ENCODE results near the gene THAP9.
A peak's percentile ranks its signal among the peaks of the same experiment; 100 is the strongest.
"Not testable (repeated sequence)": the region's sequence is repeated elsewhere in the genome, so short reads cannot be mapped to it uniquely, and the experiment has no call there.

Gene THAP9

DNA sequence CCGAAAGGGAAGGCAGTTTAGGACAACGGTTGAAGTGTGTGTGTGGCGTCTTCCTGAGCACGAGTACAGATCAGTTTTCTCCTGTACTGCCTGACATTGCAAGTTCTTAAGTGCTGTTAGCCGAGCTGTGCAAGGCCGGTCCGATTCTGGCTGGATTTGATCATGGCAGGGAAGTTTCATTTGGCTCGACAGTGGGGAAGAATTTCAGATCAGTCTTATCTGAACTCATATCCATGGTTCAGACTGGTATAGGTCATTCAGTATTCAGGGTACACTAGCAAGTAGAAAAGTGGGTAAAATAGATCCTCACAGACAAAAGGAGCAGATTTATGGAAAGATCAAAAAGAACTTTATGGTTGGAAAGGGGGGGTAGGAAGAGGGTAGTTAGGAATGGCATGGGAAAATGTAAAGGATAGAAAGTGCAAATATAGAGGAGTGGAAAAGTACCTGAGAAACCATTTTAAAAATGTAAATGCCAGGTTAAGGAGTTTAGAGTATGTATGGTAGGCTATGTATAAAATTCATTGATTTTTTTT is 716 bp downstream of the THAP9 start:
- Mint-ChIP-seq H3K4me3 (no peak overlapping the region), H3K9me3 (no peaks in the 10 kb centered on the region), H3K27me3 (no peaks in the 10 kb centered on the region), H3K4me1 (peaks cover 13% of the 10 kb centered on the region), H3K27ac (ENCODE audit: low read depth) (no peak overlapping the region), H3K36me3 (ENCODE audit: insufficient read depth) (peaks cover 12% of the 10 kb centered on the region)
- no peak for DNase-seq (ENCODE audit: low spot score in 2 of 2)
- ATAC-seq (replicated peaks; ENCODE audit: extremely low read depth, poor library complexity, severe bottlenecking): no peak

DNA sequence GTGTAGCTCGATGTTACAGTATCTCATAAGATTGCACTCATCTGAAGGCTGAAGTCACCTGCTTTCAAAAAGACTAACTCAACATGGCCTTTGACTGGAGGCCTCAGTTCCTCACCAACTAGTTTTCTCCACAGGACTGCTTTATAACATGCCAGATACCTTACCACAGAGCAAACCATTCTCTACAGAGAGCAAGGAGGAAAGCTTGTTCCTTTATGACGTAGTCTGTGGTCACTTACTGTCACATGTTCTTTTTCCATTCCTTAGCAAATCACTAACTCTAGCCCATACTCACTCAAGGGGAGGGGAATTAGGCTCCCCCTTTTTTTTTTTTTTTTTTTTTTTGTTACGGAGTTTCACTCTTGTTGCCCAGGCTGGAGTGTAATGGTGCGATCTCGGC is 3.2 kb downstream of the THAP9 start:
- Mint-ChIP-seq H3K4me1 (peaks cover 6% of the 10 kb centered on the region), H3K36me3 (ENCODE audit: insufficient read depth) (peaks cover 2% of the 10 kb centered on the region), H3K4me3 (no peak overlapping the region), H3K9me3 (no peaks in the 10 kb centered on the region), H3K27me3 (no peaks in the 10 kb centered on the region), H3K27ac (ENCODE audit: low read depth) (no peak overlapping the region)
- DNase-seq (ENCODE audit: low spot score in 2 of 2): no peak
- ATAC-seq (replicated peaks; ENCODE audit: extremely low read depth, poor library complexity, severe bottlenecking): no peak

DNA sequence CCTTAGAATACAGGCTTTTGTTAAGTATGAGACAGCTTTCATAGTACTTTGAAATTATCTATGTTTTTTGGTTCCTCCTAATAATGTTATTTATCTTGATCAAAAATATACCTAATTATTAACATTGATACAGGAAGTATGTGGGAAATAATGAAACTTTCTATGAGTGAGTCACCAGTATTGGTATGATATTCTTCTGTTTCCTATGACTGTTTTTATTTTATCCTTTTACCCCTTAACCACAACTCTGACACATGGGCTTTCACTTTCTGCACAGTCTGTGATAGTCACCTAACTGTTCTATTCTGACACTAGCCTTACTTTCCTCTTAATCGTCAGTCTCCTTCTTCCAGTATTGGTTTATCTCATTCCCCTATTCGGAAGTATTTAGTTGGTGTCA is 4.7 kb downstream of the THAP9 start:
- no peaks in the 10 kb centered on the region for H3K27me3 Mint-ChIP-seq
- peaks cover 6% of the 10 kb centered on the region for H3K4me1 Mint-ChIP-seq
- no peak overlapping the region for H3K4me3 Mint-ChIP-seq
- no peaks in the 10 kb centered on the region for H3K9me3 Mint-ChIP-seq
- peaks cover 2% of the 10 kb centered on the region for H3K36me3 Mint-ChIP-seq (ENCODE audit: insufficient read depth)
- DNase-seq (ENCODE audit: low spot score in 2 of 2) (no peak), ATAC-seq (replicated peaks; ENCODE audit: extremely low read depth, poor library complexity, severe bottlenecking) (no peak)
- peak overlapping the region; percentile 45 for H3K27ac Mint-ChIP-seq (ENCODE audit: low read depth)

DNA sequence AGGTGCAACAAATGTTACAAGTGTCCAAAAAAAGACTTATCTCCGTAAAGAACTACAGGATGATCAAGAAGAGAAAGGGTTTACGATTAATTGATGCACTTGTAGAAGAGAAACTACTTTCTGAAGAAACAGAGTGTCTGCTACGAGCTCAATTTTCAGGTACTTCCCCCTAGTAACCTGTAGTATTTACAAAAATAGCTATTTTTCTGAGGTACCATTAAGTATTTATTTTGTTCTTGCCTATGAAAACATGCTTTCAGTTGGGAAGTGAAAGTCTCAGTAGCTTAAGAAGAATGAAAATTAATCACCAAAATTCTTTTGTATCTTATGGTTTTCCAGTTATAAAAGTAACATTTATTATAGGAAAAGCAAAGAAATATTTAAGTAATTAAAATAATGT is 5.9 kb downstream of the THAP9 start:
- ATAC-seq (replicated peaks; ENCODE audit: extremely low read depth, poor library complexity, severe bottlenecking): no peak
- no peak overlapping the region for H3K4me3 Mint-ChIP-seq
- no peaks in the 10 kb centered on the region for H3K27me3 Mint-ChIP-seq
- no peaks in the 10 kb centered on the region for H3K9me3 Mint-ChIP-seq
- H3K4me1 Mint-ChIP-seq: peaks cover 6% of the 10 kb centered on the region
- H3K27ac Mint-ChIP-seq (ENCODE audit: low read depth): no peak overlapping the region
- DNase-seq (ENCODE audit: low spot score in 2 of 2): no peak
- peaks cover 2% of the 10 kb centered on the region for H3K36me3 Mint-ChIP-seq (ENCODE audit: insufficient read depth)

DNA sequence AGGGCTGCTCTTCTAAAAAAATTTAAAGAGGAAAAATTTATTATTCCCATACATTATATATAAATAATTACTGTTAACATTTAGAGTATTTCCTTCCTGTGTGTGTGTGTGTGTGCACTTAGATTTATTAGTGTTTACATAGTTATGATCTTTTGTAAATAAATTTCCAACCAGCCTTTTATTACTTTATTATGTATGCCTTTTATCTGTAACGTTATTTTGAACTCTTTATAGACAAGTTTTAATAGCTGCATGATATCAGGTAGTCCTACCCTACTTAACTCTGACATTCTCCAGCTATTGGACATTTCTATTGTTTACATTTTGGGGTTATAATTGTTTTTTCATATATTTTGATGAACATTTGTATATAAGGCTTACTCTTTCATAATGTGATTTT is 8.8 kb downstream of the THAP9 start:
- Mint-ChIP-seq H3K36me3 (ENCODE audit: insufficient read depth) (peaks cover 2% of the 10 kb centered on the region), H3K4me1 (peaks cover 6% of the 10 kb centered on the region), H3K27ac (ENCODE audit: low read depth) (no peak overlapping the region), H3K27me3 (no peaks in the 10 kb centered on the region), H3K9me3 (no peaks in the 10 kb centered on the region), H3K4me3 (no peak overlapping the region)
- no peak for ATAC-seq (replicated peaks; ENCODE audit: extremely low read depth, poor library complexity, severe bottlenecking)
- DNase-seq (ENCODE audit: low spot score in 2 of 2): no peak

DNA sequence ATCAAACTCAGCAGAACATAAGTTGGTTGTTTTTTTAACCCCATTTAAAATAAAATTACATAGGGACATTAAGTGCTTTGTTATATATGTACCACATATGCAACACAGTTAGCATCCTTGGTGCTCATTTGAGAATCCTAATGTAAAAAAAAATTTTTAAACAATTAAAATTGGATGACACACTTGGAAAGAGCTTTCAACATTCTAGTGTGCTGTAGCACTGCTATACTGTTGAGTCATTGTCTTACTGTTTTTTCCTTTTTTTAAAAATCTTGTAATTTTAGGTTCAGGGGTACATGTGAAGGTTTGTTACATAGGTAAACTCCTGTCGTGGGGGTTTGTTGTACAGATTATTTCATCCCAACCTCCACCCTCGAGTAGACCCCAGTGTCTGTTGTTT is 12.8 kb downstream of the THAP9 start:
- Mint-ChIP-seq H3K4me3 (no peak overlapping the region), H3K4me1 (no peaks in the 10 kb centered on the region), H3K36me3 (ENCODE audit: insufficient read depth) (peaks cover 7% of the 10 kb centered on the region), H3K27ac (ENCODE audit: low read depth) (no peak overlapping the region), H3K27me3 (no peaks in the 10 kb centered on the region), H3K9me3 (no peaks in the 10 kb centered on the region)
- DNase-seq (ENCODE audit: low spot score in 2 of 2) (no peak), ATAC-seq (replicated peaks; ENCODE audit: extremely low read depth, poor library complexity, severe bottlenecking) (no peak)

DNA sequence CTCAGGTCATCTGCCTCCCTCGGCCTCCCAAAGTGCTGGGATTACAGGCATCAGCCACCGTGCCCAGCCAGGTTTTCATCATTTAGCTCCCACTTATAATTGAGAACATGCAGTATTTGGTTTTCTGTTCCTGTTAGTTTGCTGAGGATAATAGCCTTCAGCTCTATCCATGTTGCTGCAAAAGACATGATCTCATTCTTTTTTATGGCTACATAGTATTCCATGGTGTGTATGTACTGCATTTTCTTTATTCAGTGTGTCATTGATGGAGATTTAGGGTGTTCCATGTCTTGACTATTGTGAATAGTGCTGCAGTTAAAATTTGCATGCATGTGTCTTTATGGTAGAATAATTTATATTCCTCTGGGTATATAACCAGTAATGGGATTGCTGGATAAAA is 13.4 kb downstream of the THAP9 start:
- H3K27me3 Mint-ChIP-seq; H3K27ac Mint-ChIP-seq (ENCODE audit: low read depth); ATAC-seq (replicated peaks; ENCODE audit: extremely low read depth, poor library complexity, severe bottlenecking); DNase-seq (ENCODE audit: low spot score in 2 of 2); H3K4me1 Mint-ChIP-seq; H3K4me3 Mint-ChIP-seq; H3K36me3 Mint-ChIP-seq (ENCODE audit: insufficient read depth); H3K9me3 Mint-ChIP-seq: not testable (repeated sequence)

DNA sequence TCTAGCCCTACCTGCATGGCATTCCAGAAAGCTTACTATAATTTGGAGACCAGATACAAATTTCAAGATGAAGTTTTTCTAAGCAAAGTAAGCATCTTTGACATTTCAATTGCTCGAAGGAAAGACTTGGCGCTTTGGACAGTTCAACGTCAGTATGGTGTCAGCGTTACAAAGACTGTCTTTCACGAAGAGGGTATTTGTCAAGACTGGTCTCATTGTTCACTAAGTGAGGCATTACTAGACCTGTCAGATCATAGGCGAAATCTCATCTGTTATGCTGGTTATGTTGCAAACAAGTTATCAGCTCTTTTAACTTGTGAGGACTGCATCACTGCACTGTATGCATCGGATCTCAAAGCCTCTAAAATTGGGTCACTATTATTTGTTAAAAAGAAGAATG is 17.6 kb downstream of the THAP9 start:
- peaks cover 7% of the 10 kb centered on the region for H3K36me3 Mint-ChIP-seq (ENCODE audit: insufficient read depth)
- no peak for DNase-seq (ENCODE audit: low spot score in 2 of 2)
- H3K27ac Mint-ChIP-seq (ENCODE audit: low read depth): no peak overlapping the region
- no peaks in the 10 kb centered on the region for H3K4me1 Mint-ChIP-seq
- ATAC-seq (replicated peaks; ENCODE audit: extremely low read depth, poor library complexity, severe bottlenecking): no peak
- H3K4me3 Mint-ChIP-seq: no peak overlapping the region
- H3K27me3 Mint-ChIP-seq: no peaks in the 10 kb centered on the region
- H3K9me3 Mint-ChIP-seq: no peaks in the 10 kb centered on the region

DNA sequence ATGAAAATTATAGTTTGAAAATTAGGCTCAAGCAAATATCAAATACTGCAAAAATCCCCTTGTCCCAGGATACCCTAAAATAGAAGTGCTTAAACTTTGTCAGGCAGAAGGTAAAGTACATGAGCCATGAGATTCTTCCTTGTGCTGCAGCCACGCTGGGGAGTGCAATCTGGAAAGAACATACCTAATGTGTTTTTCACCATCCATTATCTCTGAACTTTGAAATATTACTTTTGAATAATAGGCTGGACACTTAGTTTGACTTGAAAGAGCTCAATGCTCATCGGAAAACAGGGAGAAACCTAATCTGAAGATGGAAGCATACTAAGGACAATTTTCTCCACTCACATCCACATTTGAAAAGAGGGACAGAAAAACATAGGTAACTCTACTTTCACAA is 18.9 kb downstream of the THAP9 start:
- Mint-ChIP-seq H3K27me3 (no peaks in the 10 kb centered on the region), H3K27ac (ENCODE audit: low read depth) (no peak overlapping the region), H3K4me1 (no peaks in the 10 kb centered on the region), H3K36me3 (ENCODE audit: insufficient read depth) (peaks cover 7% of the 10 kb centered on the region), H3K4me3 (no peak overlapping the region), H3K9me3 (no peaks in the 10 kb centered on the region)
- DNase-seq (ENCODE audit: low spot score in 2 of 2) (no peak), ATAC-seq (replicated peaks; ENCODE audit: extremely low read depth, poor library complexity, severe bottlenecking) (no peak)

DNA sequence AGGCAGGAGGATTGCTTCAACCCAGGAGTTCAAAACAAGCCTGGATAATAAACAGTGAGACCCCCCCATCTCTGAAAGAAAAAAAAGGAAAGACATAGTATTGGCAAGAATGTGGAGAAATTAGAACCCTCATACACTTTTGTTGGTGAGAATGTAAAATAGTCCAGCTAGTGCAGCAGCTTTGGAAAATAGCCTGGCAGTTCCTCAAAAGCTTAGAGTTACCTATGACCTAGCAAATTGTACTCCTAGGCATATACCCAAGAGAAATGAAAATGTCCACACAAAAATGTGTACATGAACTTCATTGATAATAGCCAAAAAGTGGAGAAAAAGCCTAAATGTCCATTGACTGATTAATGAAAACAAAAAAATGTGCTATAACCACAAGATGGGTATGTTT is 21.3 kb downstream of the THAP9 start:
- Mint-ChIP-seq H3K27ac (ENCODE audit: low read depth) (no peak overlapping the region), H3K4me1 (no peaks in the 10 kb centered on the region), H3K27me3 (no peaks in the 10 kb centered on the region), H3K4me3 (no peak overlapping the region), H3K36me3 (ENCODE audit: insufficient read depth) (peaks cover 6% of the 10 kb centered on the region), H3K9me3 (no peaks in the 10 kb centered on the region)
- ATAC-seq (replicated peaks; ENCODE audit: extremely low read depth, poor library complexity, severe bottlenecking) (no peak), DNase-seq (ENCODE audit: low spot score in 2 of 2) (no peak)

DNA sequence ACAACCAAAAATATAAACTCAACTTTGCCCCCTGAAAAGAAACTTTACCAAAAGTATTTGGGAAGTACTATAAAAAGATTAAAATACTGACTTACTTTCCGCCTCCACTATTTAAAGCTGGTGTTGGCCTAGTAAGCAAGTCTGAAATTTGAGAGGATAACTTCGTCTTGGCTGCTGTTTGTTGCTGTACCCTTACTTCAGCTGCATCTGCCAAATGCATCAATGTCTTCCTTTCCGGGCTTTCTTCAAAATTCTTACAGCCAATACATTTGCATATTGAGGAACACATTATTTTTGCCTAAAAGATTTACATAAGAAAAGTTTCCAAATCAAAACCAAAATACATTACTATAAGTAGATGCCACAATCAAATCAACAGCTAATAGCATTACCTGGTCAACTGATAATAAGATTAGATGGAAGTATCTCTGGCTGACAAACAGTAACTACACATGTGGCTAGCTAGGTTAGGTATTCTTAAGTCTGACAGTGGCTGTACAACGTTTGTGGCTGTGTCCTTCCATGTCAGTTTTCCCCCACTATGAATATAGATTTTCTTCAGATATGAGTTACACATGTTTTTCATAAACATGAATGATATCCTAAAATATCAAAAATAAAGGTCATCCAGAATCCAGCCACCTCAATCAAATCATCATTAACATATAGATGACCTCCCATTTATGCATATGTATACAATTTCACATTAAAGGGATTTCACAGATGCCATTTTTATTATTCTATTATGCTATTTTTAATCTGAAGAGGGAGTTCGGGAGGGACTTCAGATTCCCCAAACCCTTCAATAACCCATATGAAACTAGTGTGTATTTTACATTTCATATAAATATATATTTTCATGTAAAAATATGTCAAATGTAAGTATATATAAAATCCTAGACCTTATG is 30.6 kb downstream of the THAP9 start:
- DNase-seq (ENCODE audit: low spot score in 2 of 2) (no peak), ATAC-seq (replicated peaks; ENCODE audit: extremely low read depth, poor library complexity, severe bottlenecking) (no peak)
- Mint-ChIP-seq H3K27ac (ENCODE audit: low read depth) (no peak overlapping the region), H3K4me1 (no peaks in the 10 kb centered on the region), H3K9me3 (no peaks in the 10 kb centered on the region), H3K27me3 (no peaks in the 10 kb centered on the region), H3K4me3 (no peak overlapping the region), H3K36me3 (ENCODE audit: insufficient read depth) (peaks cover 28% of the 10 kb centered on the region)

DNA sequence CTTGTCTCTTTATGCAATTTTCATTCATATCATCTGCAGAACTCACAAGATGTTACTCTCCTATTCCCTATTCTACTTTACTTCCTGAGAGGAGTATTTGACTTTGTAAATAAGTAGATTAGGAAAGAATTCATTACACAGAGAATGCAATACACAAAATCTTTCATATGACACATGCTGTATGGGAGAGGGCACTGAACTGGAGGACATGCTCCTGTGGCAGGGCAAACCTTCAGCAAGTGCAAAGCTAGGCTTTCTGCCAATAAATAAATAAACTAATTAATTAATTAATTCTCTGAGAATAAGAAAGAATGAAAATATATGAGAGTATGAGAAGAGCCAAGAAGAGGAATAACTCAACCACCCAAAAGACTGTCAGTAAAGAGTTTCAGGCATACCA is 33.9 kb downstream of the THAP9 start:
- Mint-ChIP-seq H3K9me3 (no peaks in the 10 kb centered on the region), H3K27me3 (no peaks in the 10 kb centered on the region), H3K36me3 (ENCODE audit: insufficient read depth) (peaks cover 45% of the 10 kb centered on the region), H3K4me1 (no peaks in the 10 kb centered on the region), H3K4me3 (no peak overlapping the region), H3K27ac (ENCODE audit: low read depth) (no peak overlapping the region)
- no peak for DNase-seq (ENCODE audit: low spot score in 2 of 2)
- no peak for ATAC-seq (replicated peaks; ENCODE audit: extremely low read depth, poor library complexity, severe bottlenecking)

DNA sequence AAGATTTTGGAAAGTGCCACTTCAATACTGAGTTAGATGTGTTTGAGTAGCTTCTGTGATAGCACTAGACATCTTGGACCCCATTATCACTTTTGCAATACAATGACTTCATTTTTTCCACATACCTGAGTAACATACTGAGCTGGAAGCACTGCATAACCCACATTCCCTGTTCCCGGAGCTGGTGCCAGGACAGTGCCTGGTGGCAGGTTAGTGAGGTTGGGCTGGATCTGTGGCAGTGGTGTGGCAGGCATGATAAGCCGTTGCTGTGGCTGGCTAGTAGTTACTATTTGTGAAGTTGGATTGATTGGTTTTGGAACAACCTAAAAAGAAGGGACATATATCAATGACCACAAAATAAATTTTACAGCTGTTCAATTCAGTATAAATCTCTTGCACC is 38.9 kb downstream of the THAP9 start:
- H3K27ac Mint-ChIP-seq (ENCODE audit: low read depth): peak overlapping the region; percentile 49
- H3K36me3 Mint-ChIP-seq (ENCODE audit: insufficient read depth): peaks cover 38% of the 10 kb centered on the region
- no peak for ATAC-seq (replicated peaks; ENCODE audit: extremely low read depth, poor library complexity, severe bottlenecking)
- no peaks in the 10 kb centered on the region for H3K27me3 Mint-ChIP-seq
- DNase-seq (ENCODE audit: low spot score in 2 of 2): no peak
- H3K9me3 Mint-ChIP-seq: no peaks in the 10 kb centered on the region
- no peaks in the 10 kb centered on the region for H3K4me1 Mint-ChIP-seq
- H3K4me3 Mint-ChIP-seq: no peak overlapping the region

All from central memory CD8-positive, alpha-beta T cell (primary cell).